ENCODE measurements around the gene ZBTB38. TPM values are rescaled to one million over a fixed set of nuclear protein-coding genes. Genes with fewer than 3 reads are reported as not detected.

The ZBTB38 gene
- total and polyA plus RNA-seq, 2 experiments from 2014 or later, result 112 to 175 TPM

GRCh38 chr3:141334627-141335250 is 33.6 kb upstream of the ZBTB38 start:
- Histone ChIP-seq H3K27me3 (replicated peaks; ENCODE audit: insufficient read depth) (no peaks in the 10 kb centered on the region), H3K4me2 (ENCODE audit: unreplicated experiment) (no peak overlapping the region), H2AFZ (no peak overlapping the region), H3K9me2 (ENCODE audit: insufficient read depth) (no peaks in the 10 kb centered on the region), H3K9me3 (ENCODE audit: low read depth) (no peaks in the 10 kb centered on the region), H3K27ac (no peak overlapping the region), H3K9ac (no peak overlapping the region), H3K4me3 (no peak overlapping the region), H3K4me1 (ENCODE audit: insufficient read depth) (peaks cover 54% of the 10 kb centered on the region), H4K20me1 (ENCODE audit: insufficient read depth) (no peaks in the 10 kb centered on the region), H3K79me2 (ENCODE audit: insufficient read depth) (no peaks in the 10 kb centered on the region), H3F3A (ENCODE audit: insufficient read depth) (peaks cover 53% of the 10 kb centered on the region), H3K36me3 (ENCODE audit: low read depth) (no peaks in the 10 kb centered on the region)
- no peak for TF ChIP-seq EZH2 (IDR thresholded peaks at IDR 0.05; ENCODE audit: insufficient read depth, poor library complexity, severe bottlenecking)
- TF ChIP-seq EZH2phosphoT487 (IDR thresholded peaks at IDR 0.05; ENCODE audit: insufficient read depth, low read depth), result no peak
- WGBS, 2 experiments (ENCODE audit: low coverage in 1 of 2, low lambda C conversion rate in 2 of 2, missing lambda C conversion rate in 2 of 2), result 96% methylated on average over 11 of the region's 11 CpGs
- in situ Hi-C loops (cut with MboI), result no loop called here
- DNase-seq, result no peak

GRCh38 chr3:141335531-141336061 is 32.7 kb upstream of the ZBTB38 start:
- WGBS, 2 experiments (ENCODE audit: low coverage in 1 of 2, low lambda C conversion rate in 2 of 2, missing lambda C conversion rate in 2 of 2), result 36 to 40% methylated on average over 2 of the region's 2 CpGs
- in situ Hi-C loops (cut with MboI), result no loop called here
- no peaks in the 10 kb centered on the region for H3K9me3 ChIP-seq (ENCODE audit: low read depth)
- H3K4me2 ChIP-seq (ENCODE audit: unreplicated experiment), result no peak overlapping the region
- H3K4me1 ChIP-seq (ENCODE audit: insufficient read depth), result peaks cover 54% of the 10 kb centered on the region
- peak overlapping the region; percentile 12; the same call in 1 of the 2 replicates for H3K27ac ChIP-seq
- H3F3A ChIP-seq (ENCODE audit: insufficient read depth), result peaks cover 51% of the 10 kb centered on the region
- H3K27me3 ChIP-seq (replicated peaks; ENCODE audit: insufficient read depth), result no peaks in the 10 kb centered on the region
- H3K9ac ChIP-seq, result no peak overlapping the region; the same call in 1 of the 2 replicates
- no peaks in the 10 kb centered on the region for H3K79me2 ChIP-seq (ENCODE audit: insufficient read depth)
- DNase-seq, result peak; percentile 58
- no peaks in the 10 kb centered on the region for H3K9me2 ChIP-seq (ENCODE audit: insufficient read depth)
- no peak overlapping the region for H3K4me3 ChIP-seq
- no peaks in the 10 kb centered on the region for H4K20me1 ChIP-seq (ENCODE audit: insufficient read depth)
- no peak overlapping the region for H2AFZ ChIP-seq
- no peaks in the 10 kb centered on the region for H3K36me3 ChIP-seq (ENCODE audit: low read depth)
- TF ChIP-seq EZH2phosphoT487 (IDR thresholded peaks at IDR 0.05; ENCODE audit: insufficient read depth, low read depth) (peak; percentile 85), EZH2 (IDR thresholded peaks at IDR 0.05; ENCODE audit: insufficient read depth, poor library complexity, severe bottlenecking) (no peak)

GRCh38 chr3:141336672-141337522 is 31.4 kb upstream of the ZBTB38 start:
- TF ChIP-seq EZH2 (IDR thresholded peaks at IDR 0.05; ENCODE audit: insufficient read depth, poor library complexity, severe bottlenecking), result no peak
- TF ChIP-seq EZH2phosphoT487 (IDR thresholded peaks at IDR 0.05; ENCODE audit: insufficient read depth, low read depth), result no peak
- DNase-seq, result peak; percentile 92
- no peak overlapping the region for H3K4me3 ChIP-seq
- H3K27ac ChIP-seq, result peak overlapping the region; percentile 66
- 54 to 55% methylated on average over 12 of the region's 12 CpGs for WGBS, 2 experiments (ENCODE audit: low coverage in 1 of 2, low lambda C conversion rate in 2 of 2, missing lambda C conversion rate in 2 of 2)
- no peaks in the 10 kb centered on the region for H3K27me3 ChIP-seq (replicated peaks; ENCODE audit: insufficient read depth)
- no peaks in the 10 kb centered on the region for H3K9me2 ChIP-seq (ENCODE audit: insufficient read depth)
- no peaks in the 10 kb centered on the region for H4K20me1 ChIP-seq (ENCODE audit: insufficient read depth)
- H3K79me2 ChIP-seq (ENCODE audit: insufficient read depth), result no peaks in the 10 kb centered on the region
- H3F3A ChIP-seq (ENCODE audit: insufficient read depth), result peaks cover 40% of the 10 kb centered on the region
- H3K36me3 ChIP-seq (ENCODE audit: low read depth), result no peaks in the 10 kb centered on the region
- peaks cover 44% of the 10 kb centered on the region for H3K4me1 ChIP-seq (ENCODE audit: insufficient read depth)
- H3K9ac ChIP-seq, result peak overlapping the region; percentile 37; the same call in 1 of the 2 replicates
- H2AFZ ChIP-seq, result peak overlapping the region; percentile 9; the same call in 1 of the 2 replicates
- H3K9me3 ChIP-seq (ENCODE audit: low read depth), result no peaks in the 10 kb centered on the region
- peak overlapping the region; percentile 57 for H3K4me2 ChIP-seq (ENCODE audit: unreplicated experiment)
- in situ Hi-C loops (cut with MboI), result no loop called here

GRCh38 chr3:141337523-141337854 is 30.8 kb upstream of the ZBTB38 start:
- Histone ChIP-seq H3K4me1 (ENCODE audit: insufficient read depth) (peaks cover 38% of the 10 kb centered on the region), H3K9me3 (ENCODE audit: low read depth) (no peaks in the 10 kb centered on the region), H3K4me3 (no peak overlapping the region), H3K9ac (peak overlapping the region; percentile 37; the same call in 1 of the 2 replicates), H3K27ac (peak overlapping the region; percentile 66), H2AFZ (peak overlapping the region; percentile 9; the same call in 1 of the 2 replicates), H3K27me3 (replicated peaks; ENCODE audit: insufficient read depth) (no peaks in the 10 kb centered on the region), H3K9me2 (ENCODE audit: insufficient read depth) (no peaks in the 10 kb centered on the region), H3K36me3 (ENCODE audit: low read depth) (no peaks in the 10 kb centered on the region), H3K79me2 (ENCODE audit: insufficient read depth) (no peaks in the 10 kb centered on the region), H4K20me1 (ENCODE audit: insufficient read depth) (no peaks in the 10 kb centered on the region), H3F3A (ENCODE audit: insufficient read depth) (peaks cover 34% of the 10 kb centered on the region), H3K4me2 (ENCODE audit: unreplicated experiment) (peak overlapping the region; percentile 14)
- TF ChIP-seq EZH2phosphoT487 (IDR thresholded peaks at IDR 0.05; ENCODE audit: insufficient read depth, low read depth) (no peak), EZH2 (IDR thresholded peaks at IDR 0.05; ENCODE audit: insufficient read depth, poor library complexity, severe bottlenecking) (no peak)
- in situ Hi-C loops (cut with MboI), result no loop called here
- 92 to 100% methylated on average over 1 of the region's 1 CpG for WGBS, 2 experiments (ENCODE audit: low coverage in 1 of 2, low lambda C conversion rate in 2 of 2, missing lambda C conversion rate in 2 of 2)
- DNase-seq, result no peak

All from GM23248 (cell line).